Fibroblast of pulmonary artery (primary cell): ENCODE measurements around the gene PIGL.
A peak's percentile ranks its signal among the peaks of the same experiment; 100 is the strongest.

Source experiments
- DNase-seq: peaks from one replicate; pipeline ENCODE4 v3.0.0-alpha.2; 2010; ENCODE audit warnings: low read depth
- H3K4me3 ChIP-seq: replicated peaks from 2 replicates; pipeline ENCODE4 v1.5.1; 2011; ENCODE audit warnings: low read depth, mild to moderate bottlenecking, control low read depth, low read length, moderate library complexity
- CTCF ChIP-seq: IDR thresholded peaks from 2 replicates; pipeline ENCODE4 v1.5.1; 2011; ENCODE audit warnings: mild to moderate bottlenecking, control low read depth, low read length, inconsistent platforms; ENCODE audit errors: missing control alignments

The PIGL gene

GRCh38 chr17:16364625-16365024, 147.6 kb downstream of the PIGL start:
- DNase-seq, result no peak
- no peak for TF ChIP-seq CTCF
- no peak overlapping the region for H3K4me3 ChIP-seq

GRCh38 chr17:16371742-16372141, 154.7 kb downstream of the PIGL start:
- DNase-seq, result peak; percentile 62
- no peak overlapping the region for H3K4me3 ChIP-seq
- no peak for TF ChIP-seq CTCF

GRCh38 chr17:16374146-16374938, 157.3 kb downstream of the PIGL start:
- peak; percentile 89 for DNase-seq
- TF ChIP-seq CTCF, result no peak
- H3K4me3 ChIP-seq, result no peak overlapping the region
